ENCODE measurements around the gene SH3GLB1. TPM values are rescaled to one million over a fixed set of nuclear protein-coding genes. Genes with fewer than 3 reads are reported as not detected.

The SH3GLB1 gene
- total and polyA plus RNA-seq, 10 of the 15 experiments (the other 5 are each of a cell fraction or from before 2014, with no cell fraction given), result 18.0 to 59.0 (median 36.5) TPM

GRCh38 chr1:86706018-86706635 lies 1.8 kb downstream of the SH3GLB1 start:
- H3K27ac ChIP-seq (ENCODE audit: control insufficient read depth, insufficient read depth), result peak overlapping the region; percentile 94
- peak overlapping the region; percentile 95 for H3K9ac ChIP-seq (ENCODE audit: control insufficient read depth, insufficient read depth, low read length)
- intact Hi-C loops (cut with micrococcal nuclease; ENCODE audit: unreplicated experiment) (loop anchor here (5.0 to 10.0 kb wide), 3 partner anchors 206 to 629 kb away; partner anchors contain the start of genes HS2ST1 and SELENOF), in situ Hi-C loops (cut with MboI) (loop anchor here (10.0 kb wide), 1 partner anchor 321 kb away; no protein-coding TSS in a partner anchor)
- H3K9me3 ChIP-seq (replicated peaks; ENCODE audit: control insufficient read depth, insufficient read depth, low read length), result no peaks in the 10 kb centered on the region
- ChIA-PET RAD21 (ENCODE audit: unreplicated experiment) (interaction anchor here (1.2 to 4.1 kb wide), 5 partner anchors 9 to 377 kb away, joined by 3 to 31 read pairs (median 7); no protein-coding TSS in a partner anchor), POLR2A (interaction anchor here (6.3 kb wide), 1 partner anchor 11 kb away, joined by 45 read pairs; no protein-coding TSS in a partner anchor), CTCF (interaction anchor here (1.0 to 7.2 kb wide), 10 partner anchors 11 to 425 kb away, joined by 3 to 87 read pairs (median 8); no protein-coding TSS in a partner anchor), SMC1A (ENCODE audit: uncharacterized antibody, unreplicated experiment) (interaction anchor here (0.7 to 8.4 kb wide), 15 partner anchors 10 to 379 kb away, joined by 3 to 52 read pairs (median 4); partner anchors contain the start of genes HS2ST1 and SELENOF)
- FAIRE-seq (no peak), ATAC-seq (no peak), DNase-seq (ENCODE audit: low read depth, low spot score) (no peak)
- TF ChIP-seq ZBTB4 (CRISPR knock-in tag; IDR thresholded peaks at IDR 0.05), result no peak
- TF ChIP-seq PML (IDR thresholded peaks at IDR 0.05; ENCODE audit: low read length), result no peak
- 0 out of 2 replicates have a peak, but pooled peaks have one; percentile 17 for TF ChIP-seq ZNF24 (IDR thresholded peaks at IDR 0.05)
- H3K27me3 ChIP-seq (replicated peaks in 1 of 2; ENCODE audit: control insufficient read depth in 2 of 2, insufficient read depth in 2 of 2, low read length in 1 of 2), result no peaks in the 10 kb centered on the region
- peak overlapping the region; percentile 83 for H3K4me2 ChIP-seq (ENCODE audit: control insufficient read depth, insufficient read depth)
- no peaks in the 10 kb centered on the region for H3K4me1 ChIP-seq (ENCODE audit: control insufficient read depth, insufficient read depth, low read length)
- 23% methylated on average over 2 of the region's 2 CpGs for WGBS (ENCODE audit: insufficient coverage, insufficient replicate concordance, low lambda C conversion rate, missing lambda C conversion rate)
- H3K4me3 ChIP-seq, result peak overlapping the region; percentile 93
- H3K36me3 ChIP-seq (ENCODE audit: control insufficient read depth in 2 of 2, insufficient read depth in 2 of 2, low read length in 1 of 2), result no peaks in the 10 kb centered on the region
- no peaks in the 10 kb centered on the region for H4K20me1 ChIP-seq (ENCODE audit: control insufficient read depth, insufficient read depth)
- peaks cover 62% of the 10 kb centered on the region for H3K79me2 ChIP-seq (ENCODE audit: control insufficient read depth, insufficient read depth, low read length)
- H2AFZ ChIP-seq (ENCODE audit: control insufficient read depth, low read depth, low read length), result no peak overlapping the region
- BruUV-seq (replicated peaks), result no TSS peak
